WERI-Rb-1 (cell line): ENCODE results near the gene NUTF2.

Experiments
- DNase-seq: peaks from one replicate; pipeline ENCODE4 v3.0.0-alpha.2; 2020
- H3K27ac ChIP-seq: fragments of 250-450 bp; sonication (Bioruptor Pico); 2 replicates; pipeline ENCODE4 v1.5.1; 2020; ENCODE audit warnings: mild to moderate bottlenecking, moderate library complexity
- H3K27me3 ChIP-seq: fragments of 250-450 bp; sonication (Bioruptor Pico); 2 replicates; pipeline ENCODE4 v1.5.1; 2021; ENCODE audit warnings: mild to moderate bottlenecking, low read depth, moderate library complexity; ENCODE audit not compliant: insufficient read depth, severe bottlenecking
- H3K36me3 ChIP-seq: fragments of 250-450 bp; sonication (Bioruptor Pico); 2 replicates; pipeline ENCODE4 v1.5.1; 2020; ENCODE audit warnings: mild to moderate bottlenecking, moderate library complexity
- H3K4me3 ChIP-seq: 2 replicates; pipeline ENCODE4 v1.5.1; 2011; ENCODE audit warnings: low read depth, mild to moderate bottlenecking, control low read depth, low read length
- H3K9me3 ChIP-seq: fragments of 250-450 bp; sonication (Bioruptor Pico); 2 replicates; pipeline ENCODE4 v1.5.1; 2021; ENCODE audit warnings: mild to moderate bottlenecking, moderate library complexity; ENCODE audit not compliant: severe bottlenecking
- TF ChIP-seq, protein P1 (sequence below): IDR thresholded peaks from 2 replicates; pipeline ENCODE4 v1.5.1; 2011; ENCODE audit warnings: low read depth, mild to moderate bottlenecking, control low read depth, inconsistent platforms, low read length

Gene NUTF2

GRCh38 chr16:67856927-67857546 is 10.3 kb downstream of the NUTF2 start:
- H3K27ac ChIP-seq = no peak overlapping the region
- peaks cover 57% of the 10 kb centered on the region for H3K36me3 ChIP-seq
- no peaks in the 10 kb centered on the region for H3K27me3 ChIP-seq
- DNase-seq = no peak
- H3K9me3 ChIP-seq = no peaks in the 10 kb centered on the region
- no peak overlapping the region for H3K4me3 ChIP-seq
- TF ChIP-seq, protein P1, sequence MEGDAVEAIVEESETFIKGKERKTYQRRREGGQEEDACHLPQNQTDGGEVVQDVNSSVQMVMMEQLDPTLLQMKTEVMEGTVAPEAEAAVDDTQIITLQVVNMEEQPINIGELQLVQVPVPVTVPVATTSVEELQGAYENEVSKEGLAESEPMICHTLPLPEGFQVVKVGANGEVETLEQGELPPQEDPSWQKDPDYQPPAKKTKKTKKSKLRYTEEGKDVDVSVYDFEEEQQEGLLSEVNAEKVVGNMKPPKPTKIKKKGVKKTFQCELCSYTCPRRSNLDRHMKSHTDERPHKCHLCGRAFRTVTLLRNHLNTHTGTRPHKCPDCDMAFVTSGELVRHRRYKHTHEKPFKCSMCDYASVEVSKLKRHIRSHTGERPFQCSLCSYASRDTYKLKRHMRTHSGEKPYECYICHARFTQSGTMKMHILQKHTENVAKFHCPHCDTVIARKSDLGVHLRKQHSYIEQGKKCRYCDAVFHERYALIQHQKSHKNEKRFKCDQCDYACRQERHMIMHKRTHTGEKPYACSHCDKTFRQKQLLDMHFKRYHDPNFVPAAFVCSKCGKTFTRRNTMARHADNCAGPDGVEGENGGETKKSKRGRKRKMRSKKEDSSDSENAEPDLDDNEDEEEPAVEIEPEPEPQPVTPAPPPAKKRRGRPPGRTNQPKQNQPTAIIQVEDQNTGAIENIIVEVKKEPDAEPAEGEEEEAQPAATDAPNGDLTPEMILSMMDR = no peak

DNA sequence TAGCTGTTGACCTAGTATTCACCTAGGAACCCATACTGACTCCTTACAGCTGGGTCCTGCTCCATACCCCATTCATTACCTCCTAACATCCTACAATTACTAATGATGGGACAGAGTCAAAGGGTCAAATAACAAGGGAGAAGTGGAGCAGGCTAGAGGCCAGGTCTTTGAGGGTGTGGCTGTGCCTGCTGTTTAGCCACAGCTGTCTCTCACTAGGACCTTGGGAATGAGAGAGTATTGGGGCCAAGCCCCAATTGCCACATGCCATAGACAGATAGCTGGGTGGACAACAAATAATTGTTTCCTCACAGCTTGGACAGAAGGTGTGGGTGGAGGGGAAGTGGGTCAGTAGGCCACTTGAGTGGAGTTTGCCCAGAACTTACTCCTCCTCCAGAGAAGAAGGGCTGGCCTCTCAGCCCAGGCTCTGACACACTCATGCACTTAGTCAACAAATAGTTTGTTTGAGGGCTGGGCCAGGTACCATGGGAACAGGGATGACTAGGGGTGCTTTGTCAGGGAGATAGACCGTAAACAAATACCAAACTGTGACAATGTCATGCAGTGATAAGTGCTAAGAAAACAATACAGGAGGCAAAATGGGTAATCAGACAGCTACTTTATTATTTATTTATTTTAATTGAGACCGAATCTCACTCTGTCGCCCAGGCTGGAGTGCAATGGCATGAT is 11.0 kb downstream of the NUTF2 start:
- Histone ChIP-seq H3K36me3 (peaks cover 53% of the 10 kb centered on the region), H3K9me3 (no peaks in the 10 kb centered on the region), H3K4me3 (no peak overlapping the region), H3K27ac (no peak overlapping the region), H3K27me3 (no peaks in the 10 kb centered on the region)
- DNase-seq = no peak
- TF ChIP-seq, protein P1 = no peak

GRCh38 chr16:67858500-67858899 is 11.8 kb downstream of the NUTF2 start:
- no peaks in the 10 kb centered on the region for H3K9me3 ChIP-seq
- H3K27me3 ChIP-seq = no peaks in the 10 kb centered on the region
- no peak overlapping the region for H3K4me3 ChIP-seq
- H3K27ac ChIP-seq = no peak overlapping the region
- TF ChIP-seq, protein P1 = no peak
- no peak for DNase-seq
- peaks cover 45% of the 10 kb centered on the region for H3K36me3 ChIP-seq

DNA sequence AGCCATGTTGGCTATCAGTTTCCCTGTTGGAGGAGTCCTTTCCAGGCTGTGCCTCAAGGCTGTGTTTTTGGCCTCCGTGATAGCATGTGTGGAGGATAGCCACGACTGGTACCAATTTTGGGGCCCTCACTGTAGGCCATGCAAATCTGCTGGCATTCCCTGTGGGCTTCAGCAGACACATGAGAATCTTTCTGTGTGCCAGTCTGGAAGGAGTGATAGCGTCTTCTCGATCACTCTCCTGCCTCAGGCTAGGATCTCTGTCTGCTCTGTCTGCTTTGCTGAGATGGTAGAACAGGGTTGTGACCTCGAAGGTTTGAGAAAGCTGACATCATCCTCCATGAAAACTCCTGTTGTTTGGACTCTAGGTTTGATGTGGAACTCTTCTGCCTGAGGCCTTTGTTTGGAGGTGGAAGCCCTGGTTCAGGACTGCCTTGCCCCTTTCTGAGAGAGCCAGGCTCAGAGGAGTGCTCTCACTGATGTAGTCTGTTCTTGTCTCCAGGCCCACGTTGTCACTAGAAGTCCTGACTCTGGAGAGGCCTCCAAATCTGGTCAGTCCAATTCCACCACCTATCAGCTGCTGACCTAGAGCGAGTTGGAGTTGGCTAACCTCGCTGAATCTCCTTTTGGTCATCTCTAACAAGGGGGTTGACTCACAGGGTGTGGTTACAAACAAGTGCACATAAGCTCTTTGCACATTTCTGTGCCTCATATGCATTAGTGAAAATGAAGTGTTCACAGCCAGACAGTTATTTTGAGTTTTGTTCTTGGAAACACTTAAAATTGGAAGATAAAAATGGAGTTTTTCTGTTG is 14.1 kb downstream of the NUTF2 start:
- DNase-seq = no peak
- H3K27me3 ChIP-seq = no peaks in the 10 kb centered on the region
- H3K4me3 ChIP-seq = no peak overlapping the region
- no peak overlapping the region for H3K27ac ChIP-seq
- H3K36me3 ChIP-seq = peaks cover 47% of the 10 kb centered on the region
- no peaks in the 10 kb centered on the region for H3K9me3 ChIP-seq
- TF ChIP-seq, protein P1 = no peak

DNA sequence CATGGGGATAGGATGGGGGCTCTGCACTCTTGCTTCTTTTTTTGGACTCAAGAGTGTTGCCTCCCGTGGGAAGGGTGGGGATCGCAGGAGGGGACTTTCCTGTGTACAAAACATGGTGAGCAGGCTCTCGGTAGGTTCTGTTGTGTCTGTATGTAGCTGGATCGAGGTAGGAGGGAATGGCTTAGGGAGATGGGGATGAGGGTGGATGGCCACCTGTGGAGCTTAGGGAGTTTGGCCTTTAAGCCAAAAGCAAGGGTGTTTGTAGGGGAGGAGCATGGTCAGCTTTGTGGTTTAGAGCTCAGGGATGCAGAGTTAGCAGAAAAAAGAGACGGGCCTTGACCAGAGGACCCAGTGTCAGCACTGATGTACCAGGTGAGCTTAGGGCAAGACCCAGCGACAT is 15.1 kb downstream of the NUTF2 start:
- Histone ChIP-seq H3K36me3 (peaks cover 51% of the 10 kb centered on the region), H3K9me3 (no peaks in the 10 kb centered on the region), H3K27ac (no peak overlapping the region), H3K4me3 (no peak overlapping the region), H3K27me3 (no peaks in the 10 kb centered on the region)
- no peak for DNase-seq
- TF ChIP-seq, protein P1 = no peak
